Neural cell (in vitro differentiated cells): ENCODE results near the gene ONECUT2. TPM values are rescaled to one million over a fixed set of nuclear protein-coding genes. Genes with fewer than 3 reads are reported as not detected.

ENCODE experiments used
- H2AFZ ChIP-seq: fragments of 200-600, 300-800 bp; sonication (generic), shearing (Covaris generic); 2 replicates; pipeline ENCODE4 v1.6.0; 2014; ENCODE audit warnings: low read depth, mild to moderate bottlenecking, antibody characterized with exemption, low read length, moderate library complexity
- H3F3A ChIP-seq: fragments of 200-600 bp; shearing (Covaris generic); 2 replicates; pipeline ENCODE4 v1.6.1; 2016; ENCODE audit warnings: mild to moderate bottlenecking, moderate library complexity, mixed read lengths, antibody characterized with exemption, low read length; ENCODE audit not compliant: insufficient read depth, poor library complexity, severe bottlenecking
- H3K27ac ChIP-seq: fragments of 200-600, 300-800 bp; sonication (generic), shearing (Covaris generic); 2 replicates; pipeline ENCODE4 v1.5.1; 2014; ENCODE audit warnings: mild to moderate bottlenecking, low read length, moderate library complexity
- H3K27me3 ChIP-seq: fragments of 300-800, 200-600 bp; sonication (generic), shearing (Covaris generic); 2 replicates; pipeline ENCODE4 v1.6.0; 2014; ENCODE audit warnings: mild to moderate bottlenecking, low read depth, low read length, moderate library complexity; ENCODE audit not compliant: insufficient read depth
- H3K36me3 ChIP-seq: fragments of 300-800, 200-600 bp; sonication (generic), shearing (Covaris generic); 2 replicates; pipeline ENCODE4 v1.5.1; 2014; ENCODE audit warnings: mild to moderate bottlenecking, antibody characterized with exemption, low read length, moderate library complexity; ENCODE audit not compliant: insufficient read depth
- H3K4me2 ChIP-seq: fragments of 300-800, 200-600 bp; sonication (generic), shearing (Covaris generic); 2 replicates; pipeline ENCODE4 v1.6.0; 2014; ENCODE audit warnings: mild to moderate bottlenecking, low read length
- H3K4me3 ChIP-seq: fragments of 300-800, 200-600 bp; sonication (generic), shearing (Covaris generic); 2 replicates; pipeline ENCODE4 v1.5.1; 2014; ENCODE audit warnings: mild to moderate bottlenecking, low read length, moderate library complexity
- H3K79me2 ChIP-seq: fragments of 200-600 bp; shearing (Covaris generic); replicated peaks from 2 replicates; pipeline ENCODE4 v1.6.0; 2014; ENCODE audit warnings: mild to moderate bottlenecking, low read length, moderate library complexity; ENCODE audit not compliant: insufficient read depth
- H3K9ac ChIP-seq: fragments of 300-800, 200-600 bp; sonication (generic), shearing (Covaris generic); 2 replicates; pipeline ENCODE4 v1.6.1; 2016; ENCODE audit warnings: mild to moderate bottlenecking, low read length, mixed read lengths
- H3K9me2 ChIP-seq: fragments of 200-600 bp; shearing (Covaris generic); 2 replicates; pipeline ENCODE4 v1.6.1; 2016; ENCODE audit warnings: mild to moderate bottlenecking, low read length, mixed read lengths; ENCODE audit not compliant: insufficient read depth
- H3K9me3 ChIP-seq: fragments of 200-600, 300-800 bp; sonication (generic), shearing (Covaris generic); 2 replicates; pipeline ENCODE4 v1.6.1; 2016; ENCODE audit warnings: mild to moderate bottlenecking, mixed run types, low read length, moderate library complexity, mixed read lengths
- H4K20me1 ChIP-seq: fragments of 200-600 bp; shearing (Covaris generic); 2 replicates; pipeline ENCODE4 v1.6.1; 2016; ENCODE audit warnings: mild to moderate bottlenecking, mixed run types; ENCODE audit not compliant: insufficient read depth
- EP300 ChIP-seq: fragments of 450-650 bp; conservative IDR thresholded peaks from 2 replicates; pipeline ENCODE4 v1.6.1; 2014; ENCODE audit warnings: antibody characterized with exemption, mild to moderate bottlenecking, moderate library complexity; ENCODE audit not compliant: poor library complexity, severe bottlenecking
- EZH2 ChIP-seq: fragments of 200-600, 300-800 bp; shearing (Covaris generic), sonication (generic); IDR thresholded peaks from 2 replicates; pipeline ENCODE4 v1.6.1; 2014; ENCODE audit warnings: antibody characterized with exemption, low read length, borderline replicate concordance, mild to moderate bottlenecking; ENCODE audit not compliant: insufficient read depth, poor library complexity, severe bottlenecking
- MXI1 ChIP-seq: fragments of 450-650 bp; conservative IDR thresholded peaks from 2 replicates; pipeline ENCODE4 v1.6.1; 2014; ENCODE audit warnings: antibody characterized with exemption, mild to moderate bottlenecking; ENCODE audit not compliant: poor library complexity, severe bottlenecking
- POLR2AphosphoS5 ChIP-seq: IDR thresholded peaks from 2 replicates; pipeline ENCODE4 v1.6.1; 2012
- RAD21 ChIP-seq: fragments of 450-650 bp; conservative IDR thresholded peaks from 2 replicates; pipeline ENCODE4 v1.6.1; 2014; ENCODE audit warnings: antibody characterized with exemption, mild to moderate bottlenecking, moderate library complexity
- SMC3 ChIP-seq: fragments of 450-650 bp; conservative IDR thresholded peaks from 2 replicates; pipeline ENCODE4 v1.6.1; 2014; ENCODE audit warnings: antibody characterized with exemption, mild to moderate bottlenecking, moderate library complexity; ENCODE audit not compliant: poor library complexity
- TAF1 ChIP-seq: IDR thresholded peaks from 2 replicates; pipeline ENCODE4 v1.6.1; 2012; ENCODE audit warnings: low read depth
- polyA plus RNA-seq: library from polyadenylated mRNA; depleted of rRNA; stranded (reverse); fragments of >200 nt; gene quantifications from 2 replicates; pipeline ENCODE4 v1.2.3, GENCODE V29; 2014
- TF ChIP-seq, protein P1 (sequence below): IDR thresholded peaks from 2 replicates; pipeline ENCODE4 v1.6.1; 2012; ENCODE audit warnings: borderline replicate concordance
- TF ChIP-seq, protein P2 (sequence below): fragments of 450-650 bp; IDR thresholded peaks from 2 replicates; pipeline ENCODE4 v1.5.1; 2014; ENCODE audit warnings: antibody characterized with exemption, mild to moderate bottlenecking, moderate library complexity; ENCODE audit not compliant: poor library complexity, severe bottlenecking

The ONECUT2 gene
- polyA plus RNA-seq, 1 donor from 2014 or later, result 4.3 TPM

DNA sequence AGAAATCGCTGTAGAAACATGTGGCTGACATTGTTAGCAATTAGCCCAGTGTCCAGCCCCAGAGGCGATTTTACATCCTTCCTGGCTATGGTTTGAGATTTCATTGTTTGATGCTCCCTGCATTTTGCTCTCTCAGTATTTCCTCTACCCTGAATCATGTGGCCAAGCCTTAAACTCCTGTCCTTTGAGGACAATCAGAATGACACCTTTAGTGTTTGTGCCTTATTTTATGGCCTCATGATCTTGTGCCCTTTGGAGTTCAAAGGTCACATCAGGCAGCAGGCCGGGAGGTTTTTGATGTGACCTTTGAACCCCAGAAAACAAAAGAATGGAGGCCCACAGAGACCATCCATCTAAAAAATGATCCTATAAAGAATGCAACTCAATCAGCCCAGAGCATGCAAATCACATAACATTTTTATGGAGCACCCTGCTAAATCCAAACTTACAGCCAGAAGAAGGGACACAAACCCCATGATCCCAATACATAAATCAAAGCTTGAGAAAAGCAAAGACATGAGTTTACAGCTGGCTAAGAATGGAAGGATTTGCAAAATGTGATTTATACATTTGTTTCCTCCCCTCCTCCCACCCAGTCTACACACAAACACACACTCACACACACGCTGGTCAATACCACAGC, 98.8 kb downstream of the ONECUT2 start:
- H3K4me3 ChIP-seq, result no peak overlapping the region
- H3K27ac ChIP-seq, result no peak overlapping the region
- no peaks in the 10 kb centered on the region for H3K9me3 ChIP-seq
- no peaks in the 10 kb centered on the region for H4K20me1 ChIP-seq
- H3F3A ChIP-seq, result no peaks in the 10 kb centered on the region
- no peaks in the 10 kb centered on the region for H3K79me2 ChIP-seq
- no peak overlapping the region for H2AFZ ChIP-seq
- no peak overlapping the region for H3K9ac ChIP-seq
- no peaks in the 10 kb centered on the region for H3K9me2 ChIP-seq
- H3K4me2 ChIP-seq, result no peak overlapping the region
- H3K36me3 ChIP-seq, result no peaks in the 10 kb centered on the region
- H3K27me3 ChIP-seq, result no peaks in the 10 kb centered on the region
- TF ChIP-seq, protein P1, sequence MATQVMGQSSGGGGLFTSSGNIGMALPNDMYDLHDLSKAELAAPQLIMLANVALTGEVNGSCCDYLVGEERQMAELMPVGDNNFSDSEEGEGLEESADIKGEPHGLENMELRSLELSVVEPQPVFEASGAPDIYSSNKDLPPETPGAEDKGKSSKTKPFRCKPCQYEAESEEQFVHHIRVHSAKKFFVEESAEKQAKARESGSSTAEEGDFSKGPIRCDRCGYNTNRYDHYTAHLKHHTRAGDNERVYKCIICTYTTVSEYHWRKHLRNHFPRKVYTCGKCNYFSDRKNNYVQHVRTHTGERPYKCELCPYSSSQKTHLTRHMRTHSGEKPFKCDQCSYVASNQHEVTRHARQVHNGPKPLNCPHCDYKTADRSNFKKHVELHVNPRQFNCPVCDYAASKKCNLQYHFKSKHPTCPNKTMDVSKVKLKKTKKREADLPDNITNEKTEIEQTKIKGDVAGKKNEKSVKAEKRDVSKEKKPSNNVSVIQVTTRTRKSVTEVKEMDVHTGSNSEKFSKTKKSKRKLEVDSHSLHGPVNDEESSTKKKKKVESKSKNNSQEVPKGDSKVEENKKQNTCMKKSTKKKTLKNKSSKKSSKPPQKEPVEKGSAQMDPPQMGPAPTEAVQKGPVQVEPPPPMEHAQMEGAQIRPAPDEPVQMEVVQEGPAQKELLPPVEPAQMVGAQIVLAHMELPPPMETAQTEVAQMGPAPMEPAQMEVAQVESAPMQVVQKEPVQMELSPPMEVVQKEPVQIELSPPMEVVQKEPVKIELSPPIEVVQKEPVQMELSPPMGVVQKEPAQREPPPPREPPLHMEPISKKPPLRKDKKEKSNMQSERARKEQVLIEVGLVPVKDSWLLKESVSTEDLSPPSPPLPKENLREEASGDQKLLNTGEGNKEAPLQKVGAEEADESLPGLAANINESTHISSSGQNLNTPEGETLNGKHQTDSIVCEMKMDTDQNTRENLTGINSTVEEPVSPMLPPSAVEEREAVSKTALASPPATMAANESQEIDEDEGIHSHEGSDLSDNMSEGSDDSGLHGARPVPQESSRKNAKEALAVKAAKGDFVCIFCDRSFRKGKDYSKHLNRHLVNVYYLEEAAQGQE, result no peak
- TF ChIP-seq, protein P2, sequence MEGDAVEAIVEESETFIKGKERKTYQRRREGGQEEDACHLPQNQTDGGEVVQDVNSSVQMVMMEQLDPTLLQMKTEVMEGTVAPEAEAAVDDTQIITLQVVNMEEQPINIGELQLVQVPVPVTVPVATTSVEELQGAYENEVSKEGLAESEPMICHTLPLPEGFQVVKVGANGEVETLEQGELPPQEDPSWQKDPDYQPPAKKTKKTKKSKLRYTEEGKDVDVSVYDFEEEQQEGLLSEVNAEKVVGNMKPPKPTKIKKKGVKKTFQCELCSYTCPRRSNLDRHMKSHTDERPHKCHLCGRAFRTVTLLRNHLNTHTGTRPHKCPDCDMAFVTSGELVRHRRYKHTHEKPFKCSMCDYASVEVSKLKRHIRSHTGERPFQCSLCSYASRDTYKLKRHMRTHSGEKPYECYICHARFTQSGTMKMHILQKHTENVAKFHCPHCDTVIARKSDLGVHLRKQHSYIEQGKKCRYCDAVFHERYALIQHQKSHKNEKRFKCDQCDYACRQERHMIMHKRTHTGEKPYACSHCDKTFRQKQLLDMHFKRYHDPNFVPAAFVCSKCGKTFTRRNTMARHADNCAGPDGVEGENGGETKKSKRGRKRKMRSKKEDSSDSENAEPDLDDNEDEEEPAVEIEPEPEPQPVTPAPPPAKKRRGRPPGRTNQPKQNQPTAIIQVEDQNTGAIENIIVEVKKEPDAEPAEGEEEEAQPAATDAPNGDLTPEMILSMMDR, result no peak
- TF ChIP-seq TAF1 (no peak), SMC3 (no peak), MXI1 (no peak), RAD21 (no peak), EZH2 (no peak), POLR2AphosphoS5 (no peak), EP300 (no peak)

DNA sequence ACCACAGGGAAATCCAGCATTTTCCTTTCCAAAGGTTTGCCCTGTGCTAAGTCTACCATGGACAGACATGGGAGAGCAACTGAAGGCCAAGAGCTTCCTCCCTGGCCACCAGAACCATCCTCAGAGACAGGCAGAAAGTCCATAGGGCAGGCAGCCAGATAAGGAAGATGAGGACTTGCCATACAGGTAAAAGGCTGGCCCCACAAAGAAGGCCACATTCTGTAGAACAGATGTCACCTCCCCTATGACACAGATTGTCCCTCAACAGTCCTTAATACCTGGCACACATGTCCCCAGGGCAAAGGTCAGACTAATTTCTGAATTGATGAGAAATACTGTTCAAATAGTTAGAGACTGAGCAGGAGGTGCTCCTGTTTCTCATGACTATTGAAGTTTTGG, 99.3 kb downstream of the ONECUT2 start:
- no peaks in the 10 kb centered on the region for H3K36me3 ChIP-seq
- H3K27ac ChIP-seq, result no peak overlapping the region
- H4K20me1 ChIP-seq, result no peaks in the 10 kb centered on the region
- H3K27me3 ChIP-seq, result no peaks in the 10 kb centered on the region
- no peaks in the 10 kb centered on the region for H3K79me2 ChIP-seq
- no peaks in the 10 kb centered on the region for H3F3A ChIP-seq
- TF ChIP-seq, protein P1, result no peak
- TF ChIP-seq SMC3 (no peak), POLR2AphosphoS5 (no peak)
- no peak overlapping the region for H3K4me3 ChIP-seq
- H3K4me2 ChIP-seq, result no peak overlapping the region
- no peaks in the 10 kb centered on the region for H3K9me3 ChIP-seq
- no peak overlapping the region for H2AFZ ChIP-seq
- no peaks in the 10 kb centered on the region for H3K9me2 ChIP-seq
- H3K9ac ChIP-seq, result no peak overlapping the region
